HCT116 (cell line): ENCODE results near the gene HOGA1. TPM values are rescaled to one million over a fixed set of nuclear protein-coding genes. Genes with fewer than 3 reads are reported as not detected.

Source experiments
- ATAC-seq: fragments of 200-7000 bp; cut with Tn5 transposase; 2 replicates; pipeline ENCODE4 v1.9.1; 2020; ENCODE audit warnings: mild to moderate bottlenecking, moderate library complexity
- BruUV-seq: library from RNA; stranded (reverse); fragments of 400-500 nt; replicated peaks from 2 replicates; lab custom pipeline; 2021; lab: Mats Ljungman, UMichigan
- CTCF ChIA-PET: fragments of 300-600 bp; sonication (Branson Sonifier 250); formaldehyde crosslinking; loops from one replicate; lab custom pipeline; 2021; ENCODE audit warnings: antibody characterized with exemption; lab: Charles Lee
- POLR2A ChIA-PET: fragments of 300-600, 350-600 bp; sonication (Branson Sonifier 250); formaldehyde crosslinking; loops from one replicate; lab custom pipeline; 2021; ENCODE audit warnings: antibody characterized with exemption; lab: Charles Lee
- RAD21 ChIA-PET, 2 experiments: fragments of 300-600 bp; sonication (Branson Sonifier 250); formaldehyde crosslinking; loops; one replicate each; lab custom pipeline; 2023; ENCODE audit warnings: low total read pairs in 2 of 2; ENCODE audit not compliant: uncharacterized antibody in 2 of 2, unreplicated experiment in 2 of 2, low non-redundant PET in 1 of 2; lab: Charles Lee
- DNase-seq: peaks from one replicate; pipeline ENCODE4 v3.0.0-alpha.2; 2010; ENCODE audit warnings: low read depth, low spot score
- H2AFZ ChIP-seq: fragments of 200-600 bp; shearing (Covaris generic), sonication (generic); 2 replicates; pipeline ENCODE4 v1.6.1; 2017; ENCODE audit warnings: low read depth, mixed run types, mixed read lengths, antibody characterized with exemption, low read length; ENCODE audit not compliant: poor library complexity, severe bottlenecking
- H3K27ac ChIP-seq: 2 replicates; pipeline ENCODE4 v1.5.1; 2012; ENCODE audit warnings: low read depth, low read length
- H3K27me3 ChIP-seq: fragments of 200-600 bp; sonication (generic); 2 replicates; pipeline ENCODE4 v1.6.1; 2016; ENCODE audit warnings: mixed run types, low read length, mixed read lengths; ENCODE audit not compliant: insufficient read depth
- H3K36me3 ChIP-seq, 2 experiments: fragments of 200-500 bp in 1 of 2; fragments of 200-600 bp in 1 of 2; sonication (Bioruptor generic) in 1 of 2; sonication (generic) in 1 of 2; 2 replicates each; pipeline versions ENCODE4 v1.5.1 to v1.6.1; 2014 to 2016; ENCODE audit warnings: low read length in 2 of 2, inconsistent platforms in 1 of 2, mixed read lengths in 1 of 2, mixed run types in 1 of 2; ENCODE audit not compliant: insufficient read depth in 2 of 2, control insufficient read depth in 1 of 2
- H3K4me1 ChIP-seq, 2 experiments: fragments of 200-600 bp in 1 of 2; sonication (generic) in 1 of 2; 2 replicates each; pipeline versions ENCODE4 v1.5.1 to v1.6.1; 2012 to 2017; ENCODE audit warnings: low read length in 2 of 2, inconsistent platforms in 1 of 2, mild to moderate bottlenecking in 1 of 2, mixed read lengths in 1 of 2, mixed run types in 1 of 2, moderate library complexity in 1 of 2; ENCODE audit not compliant: insufficient read depth in 2 of 2, control insufficient read depth in 1 of 2
- H3K4me2 ChIP-seq: fragments of 200-600 bp; sonication (generic); 2 replicates; pipeline ENCODE4 v1.6.1; 2017; ENCODE audit warnings: mixed run types, low read length, mixed read lengths
- H3K4me3 ChIP-seq, 2 experiments: fragments of 200-600 bp in 1 of 2; sonication (generic) in 1 of 2; replicated peaks in 1 of 2; 2 replicates each; pipeline ENCODE4 v1.5.1; 2011 to 2016; ENCODE audit warnings: low read length in 2 of 2, control low read depth in 1 of 2, low read depth in 1 of 2, mild to moderate bottlenecking in 1 of 2, mixed read lengths in 1 of 2, mixed run types in 1 of 2
- H3K79me2 ChIP-seq: fragments of 200-600 bp; sonication (generic); 2 replicates; pipeline ENCODE4 v1.6.1; 2017; ENCODE audit warnings: mild to moderate bottlenecking, mixed run types, low read length, moderate library complexity, mixed read lengths; ENCODE audit not compliant: insufficient read depth
- H3K9ac ChIP-seq: fragments of 200-600 bp; sonication (generic); 2 replicates; pipeline ENCODE4 v1.6.1; 2016; ENCODE audit warnings: low read length, mixed read lengths
- H3K9me2 ChIP-seq: fragments of 200-600 bp; sonication (generic), shearing (Covaris generic); 2 replicates; pipeline ENCODE4 v1.6.1; 2017; ENCODE audit warnings: mixed run types, mild to moderate bottlenecking, moderate library complexity; ENCODE audit not compliant: insufficient read depth
- H3K9me3 ChIP-seq, 2 experiments: fragments of 200-500 bp in 1 of 2; fragments of 200-600 bp in 1 of 2; sonication (Bioruptor generic) in 1 of 2; sonication (generic) in 1 of 2; 2 replicates each; pipeline ENCODE4 v1.6.1; 2014 to 2017; ENCODE audit warnings: low read length in 2 of 2, mixed read lengths in 2 of 2, inconsistent platforms in 1 of 2, low read depth in 1 of 2, mild to moderate bottlenecking in 1 of 2, mixed run types in 1 of 2, moderate library complexity in 1 of 2; ENCODE audit not compliant: control insufficient read depth in 1 of 2, insufficient read depth in 1 of 2
- H4K20me1 ChIP-seq: fragments of 200-600 bp; sonication (generic), shearing (Covaris generic); 2 replicates; pipeline ENCODE4 v1.6.1; 2017; ENCODE audit warnings: mixed run types, mild to moderate bottlenecking, moderate library complexity; ENCODE audit not compliant: insufficient read depth
- CTCF ChIP-seq, 3 experiments: fragments of 200-600 bp in 1 of 3; sonication (generic) in 1 of 3; IDR thresholded peaks in 2 of 3; conservative IDR thresholded peaks in 1 of 3; 2 replicates each; pipeline ENCODE4 v1.5.1; 2012 to 2017; ENCODE audit warnings: low read depth in 2 of 3, low read length in 2 of 3, antibody characterized with exemption in 1 of 3, borderline replicate concordance in 1 of 3, control low read depth in 1 of 3, mild to moderate bottlenecking in 1 of 3, mixed read lengths in 1 of 3, mixed run types in 1 of 3, moderate library complexity in 1 of 3; ENCODE audit not compliant: insufficient read depth in 1 of 3
- ELF1 ChIP-seq: IDR thresholded peaks from 2 replicates; pipeline ENCODE4 v1.6.1; 2012; ENCODE audit warnings: low read depth, borderline replicate concordance
- EZH2phosphoT487 ChIP-seq: fragments of 200-600 bp; IDR thresholded peaks from 2 replicates; pipeline ENCODE4 v1.6.1; 2018; ENCODE audit warnings: antibody characterized with exemption, borderline replicate concordance
- FOSL1 ChIP-seq: IDR thresholded peaks from 2 replicates; pipeline ENCODE4 v1.6.1; 2012; ENCODE audit warnings: low read depth
- RAD21 ChIP-seq: IDR thresholded peaks from 2 replicates; pipeline ENCODE4 v1.6.1; 2012; ENCODE audit warnings: low read depth, mild to moderate bottlenecking
- YY1 ChIP-seq: IDR thresholded peaks from 2 replicates; pipeline ENCODE4 v1.6.1; 2011; ENCODE audit warnings: low read length, low read depth, moderate library complexity, mild to moderate bottlenecking; ENCODE audit not compliant: insufficient replicate concordance; ENCODE audit errors: extremely low read depth
- intact Hi-C: fragments of 100-400 bp; cut with micrococcal nuclease; formaldehyde crosslinking; loops from 2 replicates; pipeline ENCODE4 v1.10.0; 2022
- total RNA-seq: library from RNA; stranded (reverse); gene quantifications from one replicate; pipeline ENCODE4 v1.2.1, GENCODE V29; 2021; ENCODE audit not compliant: unreplicated experiment

Gene HOGA1
- total RNA-seq, 1 experiment from 2014 or later = 1.6 TPM

GRCh38 chr10:97611473-97611872 is 27.3 kb downstream of the HOGA1 start:
- no peak for TF ChIP-seq FOSL1
- no peak for TF ChIP-seq YY1
- H3K4me3 ChIP-seq = no peak overlapping the region
- ChIA-PET CTCF (interaction anchor here (0.8 to 2.3 kb wide), 7 partner anchors 37 to 148 kb away, joined by 3 to 35 read pairs (median 4); partner anchors contain the start of gene ANKRD2), POLR2A (no interaction called here), RAD21 (interaction anchor here in 1 of 2 experiments (0.5 kb wide), 1 partner anchor 22 kb away, joined by 3 read pairs; the partner anchor contains the start of gene C10orf62)
- intact Hi-C loops = no loop called here
- peaks cover 3 to 4% of the 10 kb centered on the region in 2 experiments; a peak in 2 of 4 replicates for H3K4me1 ChIP-seq
- H4K20me1 ChIP-seq = no peaks in the 10 kb centered on the region
- no peaks in the 10 kb centered on the region for H3K27me3 ChIP-seq
- no TSS peak for BruUV-seq
- H3K27ac ChIP-seq = no peak overlapping the region
- no peak for ATAC-seq
- DNase-seq = no peak
- H2AFZ ChIP-seq = no peak overlapping the region
- no peaks in the 10 kb centered on the region for H3K79me2 ChIP-seq
- H3K9me3 ChIP-seq = no peaks in the 10 kb centered on the region
- no peaks in the 10 kb centered on the region for H3K36me3 ChIP-seq
- H3K9me2 ChIP-seq = no peaks in the 10 kb centered on the region
- H3K4me2 ChIP-seq = no peak overlapping the region
- no peak overlapping the region for H3K9ac ChIP-seq

GRCh38 chr10:97612386-97612785 is 28.2 kb downstream of the HOGA1 start:
- POLR2A ChIA-PET = no interaction called here
- intact Hi-C loops = loop anchor here (1.0 to 2.0 kb wide), 4 partner anchors 40 to 205 kb away; partner anchors contain the start of gene ANKRD2
- Histone ChIP-seq H3K27me3 (no peaks in the 10 kb centered on the region), H4K20me1 (no peaks in the 10 kb centered on the region), H2AFZ (no peak overlapping the region), H3K4me3 (no peak overlapping the region), H3K27ac (no peak overlapping the region), H3K4me1 (peaks cover 3 to 4% of the 10 kb centered on the region in 2 experiments; a peak in 2 of 4 replicates), H3K9me3 (no peaks in the 10 kb centered on the region)
- RAD21 ChIA-PET = interaction anchor here (0.5 to 1.6 kb wide), 7 partner anchors 11 to 41 kb away, joined by 3 to 12 read pairs (median 3); partner anchors contain the start of genes ANKRD2 (in 2 of the 2) and C10orf62 (in 1 of the 2)
- DNase-seq = peak; percentile 42
- TF ChIP-seq ELF1 (no peak), CTCF (IDR thresholded peaks at IDR 0.05 in 2 of 3, conservative IDR thresholded peaks at IDR 0.05 in 1 of 3; ENCODE audit: borderline replicate concordance in 1 of 3, insufficient read depth in 1 of 3, low read depth in 2 of 3, low read length in 2 of 3) (peak; percentile 25 to 90 (median 56); a peak in 5 of 6 replicates), RAD21 (peak; percentile 96), EZH2phosphoT487 (no peak)
- TF ChIP-seq, all 23 proteins: peak for 2
- BruUV-seq = no TSS peak
- CTCF ChIA-PET = interaction anchor here (0.7 to 2.3 kb wide), 14 partner anchors 21 to 211 kb away, joined by 3 to 35 read pairs (median 4); partner anchors contain the start of genes ANKRD2, MMS19, MORN4 and RRP12
- no peaks in the 10 kb centered on the region for H3K79me2 ChIP-seq
- H3K4me2 ChIP-seq = no peak overlapping the region
- peak; percentile 96 for ATAC-seq
- H3K9me2 ChIP-seq = no peaks in the 10 kb centered on the region
- no peak overlapping the region for H3K9ac ChIP-seq
- H3K36me3 ChIP-seq = no peaks in the 10 kb centered on the region
